Measurements from ENCODE around the gene TFDP1. TPM values are rescaled to one million over a fixed set of nuclear protein-coding genes. Genes with fewer than 3 reads are reported as not detected.

Gene TFDP1
- total RNA-seq, 4 donors from 2014 or later, result 55.7 to 82.1 (median 59.5) TPM

- peaks cover 8 to 40% (median 16%) of the 10 kb centered on the region in 3 donors for H3K4me1 ChIP-seq
- intact Hi-C loops (cut with DNase I), result no loop called here
- WGBS, 2 donors, result 91 to 92% methylated on average over 8 to 18 of the region's 23 CpGs
- H3K4me3 ChIP-seq, result no peak overlapping the region
- H3K9me3 ChIP-seq, result no peaks in the 10 kb centered on the region
- no peak for DNase-seq
- H3K27me3 ChIP-seq, result no peaks in the 10 kb centered on the region
- no peak overlapping the region for H3K27ac ChIP-seq
- H3K36me3 ChIP-seq, result peaks cover 0 to 46% (median 6%) of the 10 kb centered on the region in 3 donors
- TF ChIP-seq CTCF (IDR thresholded peaks at IDR 0.05), result no peak
Measured at GRCh38 chr13:113586661-113587479, 2.3 kb downstream of the TFDP1 start.

DNA sequence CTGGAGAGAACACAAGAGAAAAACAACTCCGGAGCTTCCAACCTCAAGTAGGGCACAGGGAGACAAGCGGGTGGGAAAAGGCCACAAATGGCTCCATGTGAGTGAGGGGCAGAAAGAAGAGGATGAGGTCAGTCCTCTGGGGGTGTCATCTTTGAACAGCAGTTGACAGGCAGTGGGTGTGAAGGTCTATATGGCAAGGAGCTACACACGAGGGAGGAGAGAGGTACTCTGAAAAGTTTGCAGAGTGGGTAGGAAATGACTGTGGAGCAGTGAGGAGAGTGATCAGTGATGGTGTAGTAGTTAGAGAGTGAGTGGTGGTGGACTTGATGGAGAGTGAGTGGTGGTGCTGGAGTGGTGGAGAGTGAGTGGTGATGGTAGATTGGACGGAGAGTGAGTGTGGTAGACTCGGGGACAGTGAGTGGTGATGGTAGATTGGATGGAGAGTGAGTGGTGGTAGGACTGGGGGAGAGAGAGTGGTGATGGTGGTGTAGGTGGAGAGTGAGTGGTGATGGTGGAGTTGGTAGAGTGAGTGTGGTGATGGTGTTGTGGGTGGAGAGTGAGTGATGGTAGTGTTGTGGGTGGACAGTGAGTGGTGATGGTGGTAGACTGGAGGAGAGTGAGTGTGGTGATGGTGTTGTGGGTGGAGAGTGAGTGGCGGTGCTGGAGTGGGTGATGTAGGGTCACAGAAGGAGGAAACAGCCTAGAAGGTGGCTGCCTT is 4.0 kb downstream of the TFDP1 start:
- Histone ChIP-seq H3K36me3 (peaks cover 0 to 60% (median 6%) of the 10 kb centered on the region in 3 donors), H3K27ac (no peak overlapping the region), H3K9me3 (no peaks in the 10 kb centered on the region), H3K27me3 (no peaks in the 10 kb centered on the region), H3K4me3 (no peak overlapping the region), H3K4me1 (peaks cover 8 to 40% (median 16%) of the 10 kb centered on the region in 3 donors)
- 88 to 93% methylated on average over 6 of the region's 6 CpGs for WGBS, 2 donors
- intact Hi-C loops (cut with DNase I), result no loop called here
- TF ChIP-seq CTCF (IDR thresholded peaks at IDR 0.05) (no peak), POLR2A (IDR thresholded peaks at IDR 0.05) (no peak)
- DNase-seq, result no peak

DNA sequence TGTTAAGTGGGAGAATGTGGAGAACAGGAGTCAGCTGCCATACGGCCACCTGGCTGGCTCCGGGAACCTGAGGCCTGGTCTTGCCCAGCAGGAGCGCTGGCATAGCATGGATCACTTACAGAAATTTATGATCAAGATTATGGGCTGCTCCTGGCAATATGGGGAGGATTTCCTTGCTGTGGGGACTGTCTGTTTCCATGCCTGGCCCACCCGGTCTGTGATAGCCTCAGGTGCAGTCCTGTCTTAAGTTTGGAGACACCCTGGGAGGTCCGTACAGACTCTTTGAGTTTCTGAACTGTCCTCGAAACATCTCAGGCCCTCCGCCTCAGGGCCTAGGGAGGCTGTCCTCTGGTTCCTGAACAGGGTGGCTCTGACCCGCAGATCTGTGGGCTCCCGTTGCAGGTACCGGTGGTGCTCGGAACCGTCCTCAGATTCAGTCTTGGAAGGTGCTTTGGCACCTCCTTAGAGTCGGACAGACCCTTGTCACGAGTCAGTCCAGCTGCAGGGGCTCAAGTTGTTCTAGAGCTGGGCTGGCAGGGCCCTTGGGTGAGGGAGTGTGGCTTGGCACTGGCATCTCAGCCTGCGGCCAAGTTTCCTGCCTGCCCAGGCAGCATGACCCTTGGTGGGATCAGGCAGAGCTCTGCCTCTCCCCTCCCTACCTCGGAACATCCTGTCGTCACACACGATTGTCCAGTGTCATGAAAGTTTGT is 4.9 kb downstream of the TFDP1 start:
- Histone ChIP-seq H3K4me3 (no peak overlapping the region), H3K36me3 (peaks cover 0 to 68% (median 6%) of the 10 kb centered on the region in 3 donors), H3K27ac (no peak overlapping the region), H3K4me1 (peaks cover 8 to 37% (median 16%) of the 10 kb centered on the region in 3 donors), H3K27me3 (no peaks in the 10 kb centered on the region), H3K9me3 (no peaks in the 10 kb centered on the region)
- no peak for DNase-seq
- intact Hi-C loops (cut with DNase I), result no loop called here
- no peak for TF ChIP-seq CTCF (IDR thresholded peaks at IDR 0.05)
- no peak for TF ChIP-seq POLR2A (IDR thresholded peaks at IDR 0.05)
- WGBS, 2 donors, result 78 to 88% methylated on average over 6 to 8 of the region's 18 CpGs

- 91 to 100% methylated on average over 5 to 12 of the region's 14 CpGs for WGBS, 2 donors
- TF ChIP-seq CTCF (IDR thresholded peaks at IDR 0.05) (no peak), POLR2A (IDR thresholded peaks at IDR 0.05) (no peak)
- DNase-seq, result no peak
- intact Hi-C loops (cut with DNase I), result no loop called here
- H3K4me1 ChIP-seq, result peaks cover 8 to 37% (median 16%) of the 10 kb centered on the region in 3 donors
- H3K27me3 ChIP-seq, result no peaks in the 10 kb centered on the region
- H3K4me3 ChIP-seq, result no peak overlapping the region
- no peak overlapping the region for H3K27ac ChIP-seq
- H3K9me3 ChIP-seq, result no peaks in the 10 kb centered on the region
- H3K36me3 ChIP-seq, result peaks cover 0 to 71% (median 6%) of the 10 kb centered on the region in 3 donors
Measured at GRCh38 chr13:113589961-113590339, 5.4 kb downstream of the TFDP1 start.
